Measurements from ENCODE around the gene DAGLA.
A peak's percentile ranks its signal among the peaks of the same experiment; 100 is the strongest.

Gene DAGLA

GRCh38 chr11:61747192-61747966, 67.2 kb downstream of the DAGLA start:
- DNase-seq (ENCODE audit: low spot score) = peak; percentile 13

- DNase-seq (ENCODE audit: low spot score) = no peak
Measured at GRCh38 chr11:61747967-61748285, 67.7 kb downstream of the DAGLA start.

GRCh38 chr11:61749591-61750217, 69.5 kb downstream of the DAGLA start:
- no peak for DNase-seq (ENCODE audit: low spot score)

- DNase-seq (ENCODE audit: low spot score) = no peak
Measured at GRCh38 chr11:61750631-61751273, 70.6 kb downstream of the DAGLA start.

GRCh38 chr11:61751384-61751783, 71.2 kb downstream of the DAGLA start:
- no peak for DNase-seq (ENCODE audit: low spot score)

GRCh38 chr11:61752117-61752924, 72.1 kb downstream of the DAGLA start, which contains the start of gene MYRF:
MYRF (plus strand) TSS chr11:61752636; CDS start chr11:61752745, 109 bp downstream.
- peak; percentile 52 for DNase-seq (ENCODE audit: low spot score)

GRCh38 chr11:61752925-61753521, 72.8 kb downstream of the DAGLA start:
- no peak for DNase-seq (ENCODE audit: low spot score)

GRCh38 chr11:61753672-61754071, 73.5 kb downstream of the DAGLA start:
- DNase-seq (ENCODE audit: low spot score) = no peak

GRCh38 chr11:61754534-61755482, 74.6 kb downstream of the DAGLA start:
- DNase-seq (ENCODE audit: low spot score) = no peak

- DNase-seq (ENCODE audit: low spot score) = no peak
Measured at GRCh38 chr11:61756147-61756451, 75.9 kb downstream of the DAGLA start.

GRCh38 chr11:61756452-61757212, 76.4 kb downstream of the DAGLA start:
- DNase-seq (ENCODE audit: low spot score) = peak; percentile 36

GRCh38 chr11:61757213-61757862, 77.1 kb downstream of the DAGLA start:
- DNase-seq (ENCODE audit: low spot score) = no peak

GRCh38 chr11:61760946-61761345, 80.8 kb downstream of the DAGLA start:
- DNase-seq (ENCODE audit: low spot score) = no peak

- DNase-seq (ENCODE audit: low spot score) = no peak
Measured at GRCh38 chr11:61761440-61762222, 81.4 kb downstream of the DAGLA start.

GRCh38 chr11:61762223-61762615, 82.0 kb downstream of the DAGLA start:
- no peak for DNase-seq (ENCODE audit: low spot score)

GRCh38 chr11:61762798-61763197, 82.6 kb downstream of the DAGLA start:
- DNase-seq (ENCODE audit: low spot score) = no peak

- no peak for DNase-seq (ENCODE audit: low spot score)
Measured at GRCh38 chr11:61763930-61764605, 83.9 kb downstream of the DAGLA start.

- DNase-seq (ENCODE audit: low spot score) = no peak
Measured at GRCh38 chr11:61764606-61765260, 84.5 kb downstream of the DAGLA start.
